GM23248 (cell line): ENCODE measurements around the gene DIDO1.

Experiments
- EZH2 ChIP-seq: fragments of 200-600 bp; sonication (generic); IDR thresholded peaks from 2 replicates; pipeline ENCODE4 v1.6.1; 2018; ENCODE audit warnings: antibody characterized with exemption, mild to moderate bottlenecking; ENCODE audit not compliant: insufficient read depth, poor library complexity, severe bottlenecking
- EZH2phosphoT487 ChIP-seq: fragments of 200-600 bp; sonication (generic); IDR thresholded peaks from 2 replicates; pipeline ENCODE4 v1.6.1; 2018; ENCODE audit warnings: antibody characterized with exemption, moderate library complexity, mild to moderate bottlenecking, low read depth; ENCODE audit not compliant: insufficient read depth

DNA sequence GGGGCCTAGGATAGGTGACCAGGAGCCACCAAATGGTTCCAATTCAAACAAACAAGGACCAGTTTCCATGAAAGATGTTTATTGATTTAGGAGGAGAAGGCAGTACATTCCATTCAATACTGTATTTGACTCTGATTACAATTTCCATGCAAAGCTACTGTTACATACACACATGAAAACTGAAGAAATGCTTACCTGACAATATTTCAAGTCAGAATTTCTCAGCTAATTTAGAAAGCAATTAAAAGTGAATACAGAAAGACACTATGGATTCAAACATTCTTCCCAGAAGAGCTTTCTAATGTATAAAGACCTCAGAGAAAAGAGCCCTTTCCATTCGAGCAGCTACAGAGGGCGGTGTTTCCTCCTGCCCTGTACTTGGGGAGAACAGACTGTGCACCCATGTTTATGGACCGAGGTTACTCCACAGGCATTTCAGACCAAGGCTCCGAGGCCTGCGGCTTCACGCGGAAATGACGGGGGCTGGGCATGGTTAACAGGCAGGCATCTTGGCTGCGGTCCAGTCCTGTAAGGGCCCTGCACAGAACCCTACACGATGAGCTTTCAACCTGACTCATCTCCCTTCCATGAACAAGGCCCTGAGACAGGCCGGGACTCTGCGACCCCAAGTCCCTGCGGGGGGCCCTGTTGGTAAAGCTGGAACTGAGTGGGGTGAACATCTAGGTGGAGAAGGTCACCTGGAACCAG, 39.0 kb downstream of the DIDO1 start:
- TF ChIP-seq EZH2phosphoT487 (no peak), EZH2 (no peak)
